Endodermal cell (in vitro differentiated cells): Measurements from ENCODE around the gene MCMBP. TPM values are rescaled to one million over a fixed set of nuclear protein-coding genes. Genes with fewer than 3 reads are reported as not detected.

Experiments used
- DNase-seq: peaks from one replicate; pipeline ENCODE4 v3.0.0-alpha.2; 2017
- H3K27ac ChIP-seq: 2 replicates; pipeline ENCODE4 v1.5.1; 2013; ENCODE audit warnings: mild to moderate bottlenecking, low read depth, low read length, moderate library complexity
- H3K27me3 ChIP-seq: 2 replicates; pipeline ENCODE4 v1.6.1; 2013; ENCODE audit warnings: mild to moderate bottlenecking, low read length, moderate library complexity; ENCODE audit not compliant: insufficient read depth, control insufficient read depth, poor library complexity, severe bottlenecking
- H3K36me3 ChIP-seq: 2 replicates; pipeline ENCODE4 v1.7.0; 2013; ENCODE audit warnings: mild to moderate bottlenecking, low read length, moderate library complexity; ENCODE audit not compliant: control insufficient read depth, insufficient read depth
- H3K4me1 ChIP-seq: one replicate; pipeline ENCODE4 v1.7.0; 2013; ENCODE audit warnings: low read length; ENCODE audit not compliant: control insufficient read depth, insufficient read depth
- H3K4me3 ChIP-seq: 2 replicates; pipeline ENCODE4 v1.5.1; 2013; ENCODE audit warnings: mild to moderate bottlenecking, low read length, moderate library complexity
- H3K9ac ChIP-seq: 2 replicates; pipeline ENCODE4 v1.6.1; 2013; ENCODE audit warnings: mild to moderate bottlenecking, low read length, moderate library complexity; ENCODE audit not compliant: poor library complexity, severe bottlenecking; ENCODE audit errors: extremely low read depth
- H3K9me3 ChIP-seq: 2 replicates; pipeline ENCODE4 v1.6.1; 2013; ENCODE audit warnings: mild to moderate bottlenecking, low read length, moderate library complexity; ENCODE audit not compliant: control insufficient read depth
- H3K27ac Mint-ChIP-seq: 2 replicates; pipeline ENCODE4 v1.8.0; 2020; ENCODE audit warnings: mixed read lengths
- H3K27me3 Mint-ChIP-seq: 2 replicates; pipeline ENCODE4 v1.8.0; 2021; ENCODE audit warnings: mild to moderate bottlenecking, mixed read lengths; ENCODE audit not compliant: insufficient read depth
- H3K36me3 Mint-ChIP-seq: 2 replicates; pipeline ENCODE4 v1.8.0; 2020; ENCODE audit warnings: low read depth, mixed read lengths
- H3K4me1 Mint-ChIP-seq: 2 replicates; pipeline ENCODE4 v1.8.0; 2020; ENCODE audit warnings: mixed read lengths
- H3K4me3 Mint-ChIP-seq: 2 replicates; pipeline ENCODE4 v1.8.0; 2020; ENCODE audit warnings: mild to moderate bottlenecking, moderate library complexity, mixed read lengths
- H3K9me3 Mint-ChIP-seq: 2 replicates; pipeline ENCODE4 v1.8.0; 2020; ENCODE audit warnings: mild to moderate bottlenecking, mixed read lengths
- CTCF ChIP-seq: fragments of 200-600 bp; sonication (generic); conservative IDR thresholded peaks from 2 replicates; pipeline ENCODE4 v1.5.0; 2021; ENCODE audit warnings: antibody characterized with exemption, mild to moderate bottlenecking
- WGBS, 2 experiments: methylation state at CpG; one replicate each; pipeline versions ENCODE4 v1.1.5 to v1.1.7; 2013; ENCODE audit warnings: missing lambda C conversion rate in 2 of 2, mixed read lengths in 1 of 2; ENCODE audit not compliant: insufficient coverage in 1 of 2, insufficient read length in 1 of 2; 5-methylcytosine and 5-hydroxymethylcytosine counted together
- total RNA-seq, 2 donors: library from RNA; stranded (reverse); fragmentation: NEBNext Ultra II Directional in 1 of 2; extraction: Animal tissue kit (Norgen Biotek cat#: 25700) in 1 of 2; gene quantifications; 2 replicates in 1 of 2; 3 replicates in 1 of 2; pipeline ENCODE4 v1.2.1, GENCODE V29; 2021

Gene MCMBP
- total RNA-seq, 2 donors from 2014 or later = 96.6 to 98.9 TPM

- H3K4me1 ChIP-seq = no peaks in the 10 kb centered on the region
- peaks cover 17% of the 10 kb centered on the region for H3K36me3 Mint-ChIP-seq
Measured at GRCh38 chr10:119812684-119813083, 60.0 kb downstream of the MCMBP start.

GRCh38 chr10:119811122-119811521 is 61.5 kb downstream of the MCMBP start:
- Histone ChIP-seq H3K27ac (no peak overlapping the region), H3K4me1 (no peaks in the 10 kb centered on the region), H3K4me3 (no peak overlapping the region), H3K27me3 (no peaks in the 10 kb centered on the region), H3K9me3 (no peaks in the 10 kb centered on the region), H3K36me3 (peaks cover 20% of the 10 kb centered on the region), H3K9ac (no peak overlapping the region)
- Mint-ChIP-seq H3K36me3 (peaks cover 16% of the 10 kb centered on the region), H3K4me1 (no peaks in the 10 kb centered on the region), H3K9me3 (no peaks in the 10 kb centered on the region), H3K27me3 (no peaks in the 10 kb centered on the region), H3K27ac (no peak overlapping the region), H3K4me3 (no peak overlapping the region)
- TF ChIP-seq CTCF = no peak
- 90 to 94% methylated on average over 2 to 4 of the region's 4 CpGs for WGBS, 2 experiments
- DNase-seq = no peak

More at GRCh38 chr10:119812684-119813083, 60.0 kb downstream of the MCMBP start:
- no peaks in the 10 kb centered on the region for H3K27me3 Mint-ChIP-seq
- Histone ChIP-seq H3K9me3 (no peaks in the 10 kb centered on the region), H3K36me3 (peaks cover 15% of the 10 kb centered on the region), H3K9ac (no peak overlapping the region), H3K27ac (no peak overlapping the region), H3K4me3 (no peak overlapping the region), H3K27me3 (no peaks in the 10 kb centered on the region)
- DNase-seq = no peak
- no peaks in the 10 kb centered on the region for H3K9me3 Mint-ChIP-seq
- no peak for TF ChIP-seq CTCF
- H3K27ac Mint-ChIP-seq = no peak overlapping the region
- no peaks in the 10 kb centered on the region for H3K4me1 Mint-ChIP-seq
- H3K4me3 Mint-ChIP-seq = no peak overlapping the region

DNA sequence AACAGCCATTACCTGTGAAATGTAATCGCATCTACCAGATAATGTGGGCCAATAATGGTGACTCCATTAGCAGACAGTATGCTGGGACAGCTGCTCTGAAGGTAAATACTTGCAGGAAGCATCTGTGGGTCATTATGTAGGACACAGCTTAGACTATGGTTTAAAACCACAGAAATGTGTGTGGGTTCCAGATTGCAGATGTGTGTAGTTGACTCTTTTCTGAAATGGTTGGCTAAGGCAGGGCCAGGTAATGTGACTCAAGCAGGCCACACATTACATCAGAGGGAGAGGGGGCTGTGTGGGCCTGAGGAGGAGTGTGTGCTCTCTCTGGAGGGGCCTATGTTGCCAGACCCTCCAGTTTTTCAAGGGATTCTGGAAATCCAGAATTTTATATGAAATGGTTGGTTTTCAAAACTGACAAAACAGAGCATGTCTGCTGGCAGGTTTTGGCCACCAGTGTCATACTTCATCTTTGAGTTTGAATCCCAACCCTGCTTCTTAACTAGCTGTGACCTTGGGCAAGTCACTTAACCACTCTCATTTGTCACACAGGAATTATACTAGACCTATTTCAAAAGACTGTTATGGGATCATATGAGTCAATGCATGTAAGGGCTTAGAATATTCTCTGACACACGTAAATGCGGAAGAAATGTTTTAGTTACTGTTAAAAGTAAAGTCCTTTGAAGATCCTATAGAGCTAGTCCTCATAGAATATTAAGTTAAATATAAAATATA is 64.5 kb downstream of the MCMBP start:
- DNase-seq = no peak
- peaks cover 11% of the 10 kb centered on the region for H3K36me3 Mint-ChIP-seq
- Histone ChIP-seq H3K27me3 (no peaks in the 10 kb centered on the region), H3K9me3 (no peaks in the 10 kb centered on the region), H3K4me1 (no peaks in the 10 kb centered on the region), H3K4me3 (no peak overlapping the region), H3K9ac (no peak overlapping the region), H3K27ac (no peak overlapping the region), H3K36me3 (peaks cover 33% of the 10 kb centered on the region)
- H3K27ac Mint-ChIP-seq = no peak overlapping the region
- 97 to 100% methylated on average over 1 to 3 of the region's 3 CpGs for WGBS, 2 experiments
- no peak overlapping the region for H3K4me3 Mint-ChIP-seq
- no peaks in the 10 kb centered on the region for H3K27me3 Mint-ChIP-seq
- no peaks in the 10 kb centered on the region for H3K9me3 Mint-ChIP-seq
- H3K4me1 Mint-ChIP-seq = peaks cover 6% of the 10 kb centered on the region
- no peak for TF ChIP-seq CTCF
